Motor neuron (in vitro differentiated cells): Measurements from ENCODE around the gene DIP2B. TPM values are rescaled to one million over a fixed set of nuclear protein-coding genes. Genes with fewer than 3 reads are reported as not detected.

ENCODE experiments used
- ATAC-seq, 8 experiments: fragments of 200-7000 bp; cut with Tn5 transposase; replicated peaks in 6 of 8; 2 replicates each; pipeline ENCODE4 v1.8.0; 2021; ENCODE audit warnings: mild to moderate bottlenecking in 8 of 8, moderate library complexity in 8 of 8
- H3K27ac ChIP-seq, 2 donors: fragments of 250-450 bp; sonication (Bioruptor Pico); 2 replicates each; pipeline ENCODE4 v1.9.0; 2021; ENCODE audit warnings: antibody characterized with exemption in 2 of 2, mild to moderate bottlenecking in 2 of 2, moderate library complexity in 1 of 2
- H3K4me1 ChIP-seq, 2 donors: fragments of 250-450 bp; sonication (Bioruptor Pico); replicated peaks in 1 of 2; 2 replicates each; pipeline ENCODE4 v1.6.1; 2021; ENCODE audit warnings: antibody characterized with exemption in 2 of 2, mild to moderate bottlenecking in 2 of 2, moderate library complexity in 1 of 2
- H3K4me3 ChIP-seq, 5 donors: fragments of 250-450 bp; sonication (Bioruptor Pico); 2 replicates each; pipeline ENCODE4 v1.9.0; 2021; ENCODE audit warnings: antibody characterized with exemption in 5 of 5, mild to moderate bottlenecking in 5 of 5, moderate library complexity in 4 of 5
- WGBS, 10 experiments: fragments of 450-650 bp; shearing (Covaris generic); methylation state at CpG; one replicate each; pipeline ENCODE4 v1.0.0; 2022; 5-methylcytosine and 5-hydroxymethylcytosine counted together
- in situ Hi-C, 9 experiments: fragments of 400-800 bp; cut with MboI; loops; one replicate each; pipeline ENCODE4 v1.15.0; 2021; ENCODE audit warnings: low sequenced_read_pairs in 9 of 9, low pct_unique_long_range_greater_than_20kb in 2 of 9; ENCODE audit not compliant: unreplicated experiment in 9 of 9
- total RNA-seq, 8 experiments: library from RNA; unstranded; fragments of 300-600 nt; gene quantifications; 2 replicates each; pipeline versions ENCODE4 v1.2.3 to v1.2.4, GENCODE V29; 2022

DIP2B gene
- total RNA-seq, 8 experiments from 2014 or later: 20.8 to 68.6 (median 29.9) TPM

DNA sequence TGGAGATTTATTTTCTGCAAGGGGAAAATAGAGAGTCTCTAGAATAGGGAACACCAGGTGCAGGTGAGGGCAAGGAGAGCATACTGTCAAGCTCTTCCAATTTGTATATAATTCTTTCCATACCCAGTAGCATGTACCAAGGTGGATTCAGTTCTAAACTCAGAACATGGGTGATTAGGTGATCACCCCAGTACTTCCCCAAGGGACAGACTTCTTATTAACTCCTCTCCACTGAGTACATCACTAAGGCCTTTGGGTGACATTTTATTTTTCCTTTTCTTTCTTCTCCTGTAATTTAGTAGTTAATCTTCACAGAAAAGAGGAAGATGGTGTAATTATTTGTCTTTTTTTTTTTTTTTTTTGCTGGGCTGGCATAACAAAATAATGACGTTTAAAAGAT, 54.2 kb downstream of the DIP2B start:
- WGBS, 10 experiments: 20 to 100% (median 100%) methylated on average over 1 of the region's 1 CpG; no CpG with 5 or more reads in 1 of the 10 experiments
- Histone ChIP-seq H3K4me1 (no peaks in the 10 kb centered on the region), H3K27ac (no peak overlapping the region), H3K4me3 (no peak overlapping the region)
- in situ Hi-C loops: no loop called here
- no peak for ATAC-seq

GRCh38 chr12:50562520-50563433, 58.0 kb downstream of the DIP2B start:
- peak in 1 of 8 experiments; percentile 17 for ATAC-seq
- in situ Hi-C loops: no loop called here
- no peaks in the 10 kb centered on the region for H3K4me1 ChIP-seq
- no peak overlapping the region for H3K27ac ChIP-seq
- H3K4me3 ChIP-seq: no peak overlapping the region
- WGBS, 10 experiments: 10 to 100% (median 91%) methylated on average over 1 to 7 of the region's 7 CpGs

GRCh38 chr12:50563434-50563787, 58.6 kb downstream of the DIP2B start:
- no peak for ATAC-seq
- WGBS, 10 experiments: 100% methylated on average over 1 of the region's 1 CpG; no CpG with 5 or more reads in 6 of the 10 experiments
- Histone ChIP-seq H3K27ac (no peak overlapping the region), H3K4me1 (no peaks in the 10 kb centered on the region), H3K4me3 (no peak overlapping the region)
- in situ Hi-C loops: no loop called here

- Histone ChIP-seq H3K4me3 (no peak overlapping the region), H3K4me1 (peaks cover 0 to 3% of the 10 kb centered on the region in 2 donors), H3K27ac (no peak overlapping the region)
- no peak for ATAC-seq
- in situ Hi-C loops: no loop called here
- 21 to 89% (median 75%) methylated on average over 1 to 4 of the region's 4 CpGs; no CpG with 5 or more reads in 2 of the 10 experiments for WGBS, 10 experiments
Observed at GRCh38 chr12:50564237-50564947, 59.6 kb downstream of the DIP2B start.

GRCh38 chr12:50564948-50565297, 60.1 kb downstream of the DIP2B start:
- no peak for ATAC-seq
- H3K27ac ChIP-seq: no peak overlapping the region
- 33 to 100% (median 82%) methylated on average over 1 to 3 of the region's 3 CpGs; no CpG with 5 or more reads in 2 of the 10 experiments for WGBS, 10 experiments
- peaks cover 0 to 3% of the 10 kb centered on the region in 2 donors for H3K4me1 ChIP-seq
- H3K4me3 ChIP-seq: no peak overlapping the region
- in situ Hi-C loops: no loop called here

GRCh38 chr12:50566066-50566465, 61.3 kb downstream of the DIP2B start:
- in situ Hi-C loops: no loop called here
- Histone ChIP-seq H3K27ac (no peak overlapping the region), H3K4me3 (no peak overlapping the region), H3K4me1 (peaks cover 0 to 3% of the 10 kb centered on the region in 2 donors)
- no peak for ATAC-seq
- 67 to 100% (median 89%) methylated on average over 1 of the region's 1 CpG; no CpG with 5 or more reads in 1 of the 10 experiments for WGBS, 10 experiments

- in situ Hi-C loops: no loop called here
- Histone ChIP-seq H3K4me1 (peaks cover 7 to 12% of the 10 kb centered on the region in 2 donors), H3K4me3 (no peak overlapping the region), H3K27ac (no peak overlapping the region)
- ATAC-seq: peak in 3 of 8 experiments; percentile 70 to 81 (median 75)
- WGBS, 10 experiments: 38 to 100% (median 61%) methylated on average over 1 of the region's 1 CpG; no CpG with 5 or more reads in 4 of the 10 experiments
Observed at GRCh38 chr12:50567926-50568325, 63.1 kb downstream of the DIP2B start.

DNA sequence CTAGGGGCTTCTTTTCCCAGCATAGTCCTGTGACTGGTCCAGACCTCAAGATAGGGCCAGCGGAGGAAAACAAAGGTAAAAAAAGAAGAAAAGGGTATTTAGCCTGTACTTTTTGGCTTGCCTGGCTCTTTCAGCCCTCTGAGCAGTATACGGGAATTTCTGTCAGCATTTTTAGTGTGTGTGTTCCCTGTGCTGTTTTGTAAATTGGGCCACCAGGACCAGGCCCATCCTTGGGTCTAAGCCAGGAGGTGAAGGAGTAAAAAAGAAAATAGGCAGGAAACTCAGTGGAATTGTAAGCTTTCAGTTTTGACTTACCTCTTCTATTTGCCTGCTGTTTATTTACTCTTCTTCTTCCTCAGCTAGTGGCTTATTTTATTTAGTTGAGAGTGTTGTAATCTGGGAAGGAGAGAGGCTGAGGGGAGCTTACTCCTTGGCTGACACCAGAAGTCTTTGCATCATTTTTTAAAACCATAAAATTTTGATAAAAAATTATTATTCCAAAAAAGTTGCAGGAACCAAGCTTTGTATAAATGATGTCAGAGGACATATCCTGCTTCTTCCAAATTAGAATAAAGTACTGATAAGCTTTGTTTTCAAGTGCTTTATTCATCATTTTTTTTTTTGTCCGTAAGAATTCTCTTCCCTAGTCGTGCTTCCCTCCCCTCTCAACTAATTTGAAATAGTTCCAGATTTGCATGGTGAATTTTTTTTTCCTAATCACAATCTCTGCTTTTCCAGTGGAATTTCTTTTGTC, 63.7 kb downstream of the DIP2B start:
- in situ Hi-C loops: no loop called here
- 15 to 100% (median 82%) methylated on average over 1 to 4 of the region's 4 CpGs for WGBS, 10 experiments
- ATAC-seq: peak in 3 of 8 experiments; percentile 40 to 66 (median 46)
- no peak overlapping the region for H3K4me3 ChIP-seq
- no peak overlapping the region for H3K27ac ChIP-seq
- H3K4me1 ChIP-seq: peaks cover 9 to 18% of the 10 kb centered on the region in 2 donors

GRCh38 chr12:50569321-50569720, 64.5 kb downstream of the DIP2B start:
- WGBS, 10 experiments: 40 to 100% (median 63%) methylated on average over 1 to 2 of the region's 2 CpGs; no CpG with 5 or more reads in 3 of the 10 experiments
- in situ Hi-C loops: no loop called here
- H3K4me3 ChIP-seq: no peak overlapping the region
- no peak overlapping the region for H3K27ac ChIP-seq
- ATAC-seq: no peak
- H3K4me1 ChIP-seq: peaks cover 10 to 19% of the 10 kb centered on the region in 2 donors

DNA sequence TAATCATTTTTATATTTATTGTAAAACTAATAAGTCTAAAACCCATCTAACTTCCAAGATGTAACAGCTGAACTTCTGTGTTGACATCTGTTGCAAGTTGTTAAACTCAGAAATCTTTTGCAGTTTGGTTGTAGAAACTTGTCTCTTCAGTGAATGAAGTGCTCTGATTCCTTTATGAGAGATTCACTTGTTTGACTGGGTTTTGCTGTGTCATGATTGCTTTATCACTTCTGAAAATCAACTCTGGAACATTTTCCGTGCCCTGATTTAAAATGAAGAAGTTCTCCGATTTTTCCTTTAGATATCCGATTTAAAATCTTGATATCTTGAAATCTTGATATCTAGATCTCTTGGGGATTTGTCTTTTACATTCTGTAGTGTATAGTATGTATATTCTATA, 65.1 kb downstream of the DIP2B start:
- H3K4me3 ChIP-seq: no peak overlapping the region
- in situ Hi-C loops: no loop called here
- 25 to 100% (median 84%) methylated on average over 1 to 3 of the region's 3 CpGs; no CpG with 5 or more reads in 3 of the 10 experiments for WGBS, 10 experiments
- H3K4me1 ChIP-seq: peaks cover 16 to 23% of the 10 kb centered on the region in 2 donors
- ATAC-seq: no peak
- no peak overlapping the region for H3K27ac ChIP-seq

DNA sequence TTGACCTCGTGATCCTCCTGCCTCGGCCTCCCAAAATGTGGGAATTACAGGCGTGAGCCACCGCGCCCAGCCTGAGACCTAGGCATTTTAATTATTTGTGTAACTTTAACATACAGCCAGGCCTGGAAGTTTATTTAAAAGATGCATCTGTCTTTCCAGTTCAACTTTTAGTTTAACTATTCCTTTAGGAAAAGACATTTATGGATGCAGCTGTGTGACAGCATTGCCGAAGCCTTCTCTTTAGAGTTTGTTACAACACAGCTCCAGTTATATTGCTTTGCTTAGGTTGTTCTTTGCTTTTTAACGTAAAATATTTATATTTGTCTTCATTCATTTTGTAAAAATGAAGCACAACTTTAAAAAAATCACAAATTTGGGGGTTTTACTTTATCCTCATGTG, 67.0 kb downstream of the DIP2B start:
- Histone ChIP-seq H3K4me3 (no peak overlapping the region), H3K4me1 (peaks cover 16 to 27% of the 10 kb centered on the region in 2 donors), H3K27ac (no peak overlapping the region)
- ATAC-seq: no peak
- 56 to 100% (median 95%) methylated on average over 2 to 7 of the region's 7 CpGs; no CpG with 5 or more reads in 1 of the 10 experiments for WGBS, 10 experiments
- in situ Hi-C loops: no loop called here

GRCh38 chr12:50572287-50572686, 67.5 kb downstream of the DIP2B start:
- WGBS, 10 experiments: 17 to 100% (median 80%) methylated on average over 1 of the region's 1 CpG; no CpG with 5 or more reads in 3 of the 10 experiments
- in situ Hi-C loops: no loop called here
- peaks cover 16 to 27% of the 10 kb centered on the region in 2 donors for H3K4me1 ChIP-seq
- peak in 4 of 8 experiments; percentile 38 to 59 (median 52) for ATAC-seq
- no peak overlapping the region for H3K27ac ChIP-seq
- H3K4me3 ChIP-seq: no peak overlapping the region
